ENCODE results near the gene SPNS2. TPM values are rescaled to one million over a fixed set of nuclear protein-coding genes. Genes with fewer than 3 reads are reported as not detected.

SPNS2 gene
- total RNA-seq, 1 experiment from 2014 or later = 33.8 TPM

DNA sequence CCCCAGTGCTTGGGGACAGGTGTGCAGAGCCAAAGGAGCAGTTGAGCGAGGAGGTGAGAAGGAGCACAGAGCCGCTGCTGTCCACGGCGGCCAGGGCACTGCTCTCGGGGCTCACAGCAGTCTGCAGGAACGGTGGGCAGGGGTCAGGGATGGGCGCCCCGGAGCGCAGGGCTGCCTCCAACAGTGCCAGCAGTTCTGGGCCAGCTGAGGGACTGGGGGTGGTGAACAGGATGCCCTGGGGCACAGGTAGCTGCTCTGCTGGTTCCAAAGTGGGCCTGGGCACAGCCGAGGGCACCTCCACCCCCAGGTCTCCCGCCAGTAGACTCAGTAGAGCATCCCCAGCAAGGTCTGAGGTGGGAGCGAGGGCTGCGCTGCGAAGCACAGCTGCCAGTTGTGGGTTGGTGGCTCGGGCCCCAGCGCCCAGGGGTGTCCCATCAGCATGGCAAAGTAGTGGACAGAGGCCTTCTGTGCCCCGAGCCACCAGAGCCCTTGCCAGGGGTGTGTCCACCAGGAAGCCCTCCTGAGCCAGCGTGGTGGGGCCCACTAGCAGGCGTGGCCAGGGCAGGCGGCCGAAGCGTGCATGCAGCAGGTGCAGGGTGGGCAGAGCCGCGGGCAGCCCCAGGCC, 59.8 kb downstream of the SPNS2 start:
- BruUV-seq (replicated peaks) = no TSS peak
- intact Hi-C loops (cut with micrococcal nuclease; ENCODE audit: unreplicated experiment) = no loop called here
- H4K20me1 ChIP-seq (ENCODE audit: insufficient read depth) = no peaks in the 10 kb centered on the region
- H3K9me2 ChIP-seq (ENCODE audit: insufficient read depth) = no peaks in the 10 kb centered on the region
- H3K27ac ChIP-seq = no peak overlapping the region
- DNase-seq = no peak
- ChIA-PET CTCF (no interaction called here), POLR2A (ENCODE audit: unreplicated experiment) (interaction anchor here (0.6 kb wide), 1 partner anchor 122 kb away, joined by 3 read pairs; no protein-coding TSS in a partner anchor)
- no peaks in the 10 kb centered on the region for H3K27me3 ChIP-seq (ENCODE audit: insufficient read depth, low read depth)
- H3K9me3 ChIP-seq (ENCODE audit: insufficient read depth, low read depth) = no peaks in the 10 kb centered on the region
- H3F3A ChIP-seq (ENCODE audit: insufficient read depth, low read depth) = peaks cover 5% of the 10 kb centered on the region; the same call in 1 of the 2 replicates
- peaks cover 11% of the 10 kb centered on the region for H3K4me1 ChIP-seq (replicated peaks; ENCODE audit: insufficient read depth)
- no peak overlapping the region for H2AFZ ChIP-seq
- TF ChIP-seq, protein P1, sequence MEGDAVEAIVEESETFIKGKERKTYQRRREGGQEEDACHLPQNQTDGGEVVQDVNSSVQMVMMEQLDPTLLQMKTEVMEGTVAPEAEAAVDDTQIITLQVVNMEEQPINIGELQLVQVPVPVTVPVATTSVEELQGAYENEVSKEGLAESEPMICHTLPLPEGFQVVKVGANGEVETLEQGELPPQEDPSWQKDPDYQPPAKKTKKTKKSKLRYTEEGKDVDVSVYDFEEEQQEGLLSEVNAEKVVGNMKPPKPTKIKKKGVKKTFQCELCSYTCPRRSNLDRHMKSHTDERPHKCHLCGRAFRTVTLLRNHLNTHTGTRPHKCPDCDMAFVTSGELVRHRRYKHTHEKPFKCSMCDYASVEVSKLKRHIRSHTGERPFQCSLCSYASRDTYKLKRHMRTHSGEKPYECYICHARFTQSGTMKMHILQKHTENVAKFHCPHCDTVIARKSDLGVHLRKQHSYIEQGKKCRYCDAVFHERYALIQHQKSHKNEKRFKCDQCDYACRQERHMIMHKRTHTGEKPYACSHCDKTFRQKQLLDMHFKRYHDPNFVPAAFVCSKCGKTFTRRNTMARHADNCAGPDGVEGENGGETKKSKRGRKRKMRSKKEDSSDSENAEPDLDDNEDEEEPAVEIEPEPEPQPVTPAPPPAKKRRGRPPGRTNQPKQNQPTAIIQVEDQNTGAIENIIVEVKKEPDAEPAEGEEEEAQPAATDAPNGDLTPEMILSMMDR (conservative IDR thresholded peaks at IDR 0.05) = no peak
- no peak for TF ChIP-seq EZH2 (IDR thresholded peaks at IDR 0.05; ENCODE audit: low read depth)
- peaks cover 17% of the 10 kb centered on the region for H3K79me2 ChIP-seq (ENCODE audit: low read depth)
- H3K4me3 ChIP-seq = no peak overlapping the region
- no peak overlapping the region for H3K4me2 ChIP-seq
- H3K36me3 ChIP-seq (ENCODE audit: low read depth) = peaks cover 7% of the 10 kb centered on the region

DNA sequence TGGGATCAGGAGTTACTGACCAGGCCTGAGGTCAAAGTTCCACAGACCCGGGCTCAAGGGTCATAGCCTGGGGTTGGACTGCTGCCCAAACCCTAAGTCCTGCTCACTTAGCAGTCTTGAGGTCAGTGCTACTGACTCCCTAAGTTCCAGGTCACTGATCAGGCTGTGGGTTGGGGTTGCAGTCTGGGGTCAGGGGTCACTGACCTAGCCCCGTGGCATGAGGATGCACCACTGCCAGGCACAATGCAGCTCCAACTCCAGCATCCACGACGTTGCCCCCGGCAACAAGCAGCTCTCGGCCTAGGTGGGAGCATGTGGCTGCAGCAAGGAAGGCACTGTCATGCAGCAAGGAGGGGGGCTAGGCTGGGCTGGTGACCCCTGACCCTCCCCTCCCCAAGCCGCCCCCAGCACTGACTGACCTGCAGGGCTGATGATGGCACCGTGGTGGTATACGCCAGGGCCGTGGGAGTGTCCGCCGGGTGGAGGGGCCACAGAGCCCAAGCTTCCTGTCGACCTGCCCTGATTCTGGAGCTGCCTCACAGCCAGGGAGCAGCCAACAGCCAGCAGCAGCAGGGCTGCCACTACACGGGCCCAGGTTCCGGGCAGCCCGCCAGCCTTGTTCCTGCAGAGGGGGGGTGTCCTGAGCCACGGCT, 60.6 kb downstream of the SPNS2 start:
- Histone ChIP-seq H3K27me3 (ENCODE audit: insufficient read depth, low read depth) (no peaks in the 10 kb centered on the region), H3K4me2 (no peak overlapping the region), H3K4me1 (replicated peaks; ENCODE audit: insufficient read depth) (0 out of 2 replicates have a peak, but pooled peaks cover 4% of the 10 kb centered on the region), H3K36me3 (ENCODE audit: low read depth) (no peaks in the 10 kb centered on the region), H3K4me3 (no peak overlapping the region), H3K9me2 (ENCODE audit: insufficient read depth) (no peaks in the 10 kb centered on the region), H2AFZ (no peak overlapping the region), H3K9me3 (ENCODE audit: insufficient read depth, low read depth) (no peaks in the 10 kb centered on the region), H3K27ac (no peak overlapping the region), H3K79me2 (ENCODE audit: low read depth) (peaks cover 9% of the 10 kb centered on the region), H3F3A (ENCODE audit: insufficient read depth, low read depth) (peaks cover 4% of the 10 kb centered on the region; the same call in 1 of the 2 replicates), H4K20me1 (ENCODE audit: insufficient read depth) (no peaks in the 10 kb centered on the region)
- ChIA-PET CTCF (no interaction called here), POLR2A (ENCODE audit: unreplicated experiment) (interaction anchor here (0.6 kb wide), 1 partner anchor 121 kb away, joined by 3 read pairs; no protein-coding TSS in a partner anchor)
- TF ChIP-seq, protein P1 (conservative IDR thresholded peaks at IDR 0.05) = no peak
- intact Hi-C loops (cut with micrococcal nuclease; ENCODE audit: unreplicated experiment) = no loop called here
- DNase-seq = no peak
- BruUV-seq (replicated peaks) = no TSS peak

DNA sequence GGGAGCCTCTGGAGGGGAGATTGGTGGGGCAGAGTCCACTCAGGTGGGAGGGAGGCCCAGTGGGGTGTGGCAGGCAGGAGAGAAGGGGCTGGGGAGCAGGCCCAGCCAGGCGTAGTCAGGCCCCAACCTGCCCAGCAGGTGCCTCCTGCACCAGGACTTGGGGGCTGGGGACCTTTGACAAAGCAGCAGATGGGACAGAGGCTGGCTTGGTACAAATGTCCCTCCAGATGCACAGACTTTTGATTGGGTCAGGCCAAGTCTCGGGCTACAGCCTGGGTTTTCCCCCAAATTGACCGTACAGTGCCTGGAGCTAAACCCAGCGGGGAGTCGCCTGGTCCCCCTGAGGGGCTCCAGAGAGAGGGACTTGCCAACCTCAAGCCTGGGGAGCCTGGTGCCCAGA, 61.3 kb downstream of the SPNS2 start:
- Histone ChIP-seq H3K27me3 (ENCODE audit: insufficient read depth, low read depth) (no peaks in the 10 kb centered on the region), H2AFZ (no peak overlapping the region), H3K27ac (no peak overlapping the region), H3K4me1 (replicated peaks; ENCODE audit: insufficient read depth) (0 out of 2 replicates have a peak, but pooled peaks cover 4% of the 10 kb centered on the region), H3K4me3 (no peak overlapping the region), H3F3A (ENCODE audit: insufficient read depth, low read depth) (peaks cover 4% of the 10 kb centered on the region; the same call in 1 of the 2 replicates), H4K20me1 (ENCODE audit: insufficient read depth) (no peaks in the 10 kb centered on the region), H3K4me2 (no peak overlapping the region), H3K9me3 (ENCODE audit: insufficient read depth, low read depth) (no peaks in the 10 kb centered on the region), H3K36me3 (ENCODE audit: low read depth) (no peaks in the 10 kb centered on the region), H3K79me2 (ENCODE audit: low read depth) (peaks cover 2% of the 10 kb centered on the region), H3K9me2 (ENCODE audit: insufficient read depth) (no peaks in the 10 kb centered on the region)
- no peak for DNase-seq
- intact Hi-C loops (cut with micrococcal nuclease; ENCODE audit: unreplicated experiment) = loop anchor here (10.0 kb wide), 2 partner anchors 145 to 235 kb away; partner anchors contain the start of genes PELP1 and PSMB6
- BruUV-seq (replicated peaks) = no TSS peak
- no peak for TF ChIP-seq EZH2 (IDR thresholded peaks at IDR 0.05; ENCODE audit: low read depth)
- TF ChIP-seq, protein P1 (conservative IDR thresholded peaks at IDR 0.05) = no peak
- ChIA-PET POLR2A (ENCODE audit: unreplicated experiment) (interaction anchor here (0.5 kb wide), 1 partner anchor 25 kb away, joined by 3 read pairs; no protein-coding TSS in a partner anchor), CTCF (interaction anchor here (0.6 kb wide), 1 partner anchor 417 kb away, joined by 3 read pairs; the partner anchor contains the start of genes CYB5D2 and ZZEF1)

Data from PC-9 (cell line).